H9 (cell line): ENCODE data around the gene TUBB6. TPM values are rescaled to one million over a fixed set of nuclear protein-coding genes. Genes with fewer than 3 reads are reported as not detected.

ENCODE experiments used
- DNase-seq: peaks from one replicate; pipeline ENCODE4 v3.0.0-alpha.2; 2017
- H2AFZ ChIP-seq: one replicate; pipeline ENCODE4 v1.6.1; 2013; ENCODE audit warnings: mild to moderate bottlenecking, low read length, control low read depth, moderate library complexity
- H2AK5ac ChIP-seq: 2 replicates; pipeline ENCODE4 v1.6.1; 2013; ENCODE audit warnings: low read length, control low read depth, mixed read lengths; ENCODE audit not compliant: insufficient read length
- H2BK120ac ChIP-seq: one replicate; pipeline ENCODE4 v1.6.1; 2013; ENCODE audit warnings: low read depth, mild to moderate bottlenecking, low read length, control low read depth, inconsistent platforms; ENCODE audit not compliant: poor library complexity, severe bottlenecking
- H2BK12ac ChIP-seq: 2 replicates; pipeline ENCODE4 v1.6.1; 2013; ENCODE audit warnings: low read length, control low read depth, mixed read lengths, low read depth; ENCODE audit not compliant: insufficient read length
- H2BK15ac ChIP-seq: 2 replicates; pipeline ENCODE4 v1.6.1; 2013; ENCODE audit warnings: low read depth, low read length, control low read depth
- H2BK20ac ChIP-seq: one replicate; pipeline ENCODE4 v1.6.1; 2013; ENCODE audit warnings: low read depth, mild to moderate bottlenecking, low read length, control low read depth, inconsistent platforms; ENCODE audit not compliant: poor library complexity, severe bottlenecking
- H2BK5ac ChIP-seq: 2 replicates; pipeline ENCODE4 v1.6.1; 2013; ENCODE audit warnings: low read length, control low read depth, mixed read lengths; ENCODE audit not compliant: insufficient read length
- H3K14ac ChIP-seq: 2 replicates; pipeline ENCODE4 v1.6.1; 2013; ENCODE audit warnings: low read length, control low read depth; ENCODE audit not compliant: insufficient read depth
- H3K18ac ChIP-seq: 2 replicates; pipeline ENCODE4 v1.6.1; 2013; ENCODE audit warnings: low read depth, mild to moderate bottlenecking, mixed read lengths, low read length, control low read depth; ENCODE audit not compliant: insufficient read length
- H3K23ac ChIP-seq: 2 replicates; pipeline ENCODE4 v1.6.1; 2013; ENCODE audit warnings: low read length, control low read depth, mixed read lengths, low read depth; ENCODE audit not compliant: insufficient read length
- H3K23me2 ChIP-seq: 2 replicates; pipeline ENCODE4 v1.6.1; 2013; ENCODE audit warnings: low read depth, mild to moderate bottlenecking, mixed read lengths, low read length, control low read depth; ENCODE audit not compliant: insufficient read length, poor library complexity, severe bottlenecking
- H3K27ac ChIP-seq: 2 replicates; pipeline ENCODE4 v1.5.1; 2013; ENCODE audit warnings: low read length, control low read depth, mixed read lengths, low read depth; ENCODE audit not compliant: insufficient read length
- H3K27me3 ChIP-seq: 2 replicates; pipeline ENCODE4 v1.6.1; 2013; ENCODE audit warnings: low read length, control low read depth, inconsistent platforms; ENCODE audit not compliant: insufficient read depth
- H3K4ac ChIP-seq: 2 replicates; pipeline ENCODE4 v1.6.1; 2013; ENCODE audit warnings: low read depth, mild to moderate bottlenecking, control low read depth, inconsistent platforms, low read length, moderate library complexity
- H3K4me1 ChIP-seq: 2 replicates; pipeline ENCODE4 v1.6.1; 2013; ENCODE audit warnings: low read length, control low read depth, inconsistent platforms; ENCODE audit not compliant: insufficient read depth
- H3K4me2 ChIP-seq: 2 replicates; pipeline ENCODE4 v1.6.1; 2013; ENCODE audit warnings: low read length, control low read depth, mixed read lengths; ENCODE audit not compliant: insufficient read length, insufficient read depth
- H3K56ac ChIP-seq: 2 replicates; pipeline ENCODE4 v1.6.1; 2013; ENCODE audit warnings: low read depth, mild to moderate bottlenecking, mixed read lengths, low read length, control low read depth; ENCODE audit not compliant: insufficient read length
- H3K79me1 ChIP-seq: 2 replicates; pipeline ENCODE4 v1.6.1; 2013; ENCODE audit warnings: low read depth, mild to moderate bottlenecking, moderate library complexity, low read length, control low read depth, inconsistent platforms; ENCODE audit not compliant: insufficient read depth, poor library complexity, severe bottlenecking
- H3K79me2 ChIP-seq: 2 replicates; pipeline ENCODE4 v1.6.1; 2013; ENCODE audit warnings: low read length, control low read depth, inconsistent platforms; ENCODE audit not compliant: insufficient read depth
- H3K9ac ChIP-seq: 2 replicates; pipeline ENCODE4 v1.6.1; 2013; ENCODE audit warnings: low read length, control low read depth, mixed read lengths; ENCODE audit not compliant: insufficient read length; ENCODE audit errors: extremely low read depth
- H3K9me3 ChIP-seq: one replicate; pipeline ENCODE4 v1.6.1; 2013; ENCODE audit warnings: low read depth, low read length, inconsistent platforms; ENCODE audit not compliant: control insufficient read depth
- H3T11ph ChIP-seq: one replicate; pipeline ENCODE4 v1.6.1; 2013; ENCODE audit warnings: mild to moderate bottlenecking, low read length, control low read depth, inconsistent platforms
- H4K20me1 ChIP-seq: one replicate; pipeline ENCODE4 v1.6.1; 2013; ENCODE audit not compliant: control insufficient read depth, insufficient read length, insufficient read depth
- H4K5ac ChIP-seq: 2 replicates; pipeline ENCODE4 v1.6.1; 2013; ENCODE audit warnings: low read depth, mild to moderate bottlenecking, mixed read lengths, low read length, control low read depth; ENCODE audit not compliant: insufficient read length
- H4K8ac ChIP-seq: replicated peaks from 2 replicates; pipeline ENCODE4 v1.6.1; 2013; ENCODE audit warnings: low read length, control low read depth, mixed read lengths, low read depth; ENCODE audit not compliant: insufficient read length
- H4K91ac ChIP-seq: 2 replicates; pipeline ENCODE4 v1.6.1; 2013; ENCODE audit warnings: low read depth, mild to moderate bottlenecking, moderate library complexity, mixed read lengths, low read length, control low read depth; ENCODE audit not compliant: insufficient read length
- H3K27ac Mint-ChIP-seq, 3 experiments: 2 replicates in 2 of 3; 3 replicates in 1 of 3; pipeline ENCODE4 v1.8.0; 2020 to 2021; ENCODE audit warnings: mixed read lengths in 3 of 3, mild to moderate bottlenecking in 1 of 3, moderate library complexity in 1 of 3
- H3K27me3 Mint-ChIP-seq: 2 replicates; pipeline ENCODE4 v1.8.0; 2021; ENCODE audit warnings: low read depth, mild to moderate bottlenecking, moderate library complexity, mixed read lengths
- H3K36me3 Mint-ChIP-seq, 3 experiments: 2 replicates in 2 of 3; 3 replicates in 1 of 3; pipeline ENCODE4 v1.8.0; 2020 to 2021; ENCODE audit warnings: low read depth in 3 of 3, mixed read lengths in 3 of 3; ENCODE audit not compliant: insufficient read depth in 1 of 3
- H3K4me1 Mint-ChIP-seq, 2 experiments: 2 replicates each; pipeline ENCODE4 v1.8.0; 2020; ENCODE audit warnings: mixed read lengths in 2 of 2
- H3K4me3 Mint-ChIP-seq, 2 experiments: 2 replicates in 1 of 2; 3 replicates in 1 of 2; pipeline ENCODE4 v1.8.0; 2020 to 2021; ENCODE audit warnings: mild to moderate bottlenecking in 2 of 2, mixed read lengths in 2 of 2, moderate library complexity in 1 of 2
- H3K9me3 Mint-ChIP-seq, 2 experiments: 2 replicates in 1 of 2; 3 replicates in 1 of 2; pipeline ENCODE4 v1.8.0; 2020; ENCODE audit warnings: mild to moderate bottlenecking in 2 of 2, mixed read lengths in 2 of 2, moderate library complexity in 1 of 2
- CTCF ChIP-seq: fragments of 200-600 bp; sonication (generic); conservative IDR thresholded peaks from 3 replicates; pipeline ENCODE4 v1.8.0; 2021; ENCODE audit warnings: antibody characterized with exemption, mild to moderate bottlenecking
- WGBS: extraction: QIAGEN DNeasy Blood & Tissue Kit; methylation state at CpG from one replicate; pipeline ENCODE4 v1.1.7; 2013; ENCODE audit warnings: missing lambda C conversion rate, low lambda C conversion rate, mixed read lengths; ENCODE audit not compliant: insufficient read length; ENCODE audit errors: extremely low coverage; 5-methylcytosine and 5-hydroxymethylcytosine counted together
- total RNA-seq: library from RNA; stranded (reverse); gene quantifications from 2 replicates; pipeline ENCODE4 v1.2.1, GENCODE V29; 2021

TUBB6 gene
- total RNA-seq, 1 experiment from 2014 or later: 134 TPM

- H3K9me3 Mint-ChIP-seq: no peaks in the 10 kb centered on the region
- H4K91ac ChIP-seq: no peak overlapping the region
- no peak overlapping the region for H2AK5ac ChIP-seq
- peak overlapping the region in 2 of 3 experiments; percentile 66 to 95; a peak in 3 of 7 replicates for H3K27ac Mint-ChIP-seq
- no peak overlapping the region for H3K9ac ChIP-seq
- H3K27me3 ChIP-seq: no peaks in the 10 kb centered on the region; the same call in 1 of the 2 replicates
- H2BK15ac ChIP-seq: no peak overlapping the region
- H3K4ac ChIP-seq: no peak overlapping the region; the same call in 1 of the 2 replicates
- TF ChIP-seq CTCF: no peak
- peak overlapping the region; percentile 79; the same call in 1 of the 2 replicates for H3K14ac ChIP-seq
- no peaks in the 10 kb centered on the region; a peak in 1 of 7 replicates for H3K36me3 Mint-ChIP-seq
- no peak overlapping the region for H2BK120ac ChIP-seq
- H4K8ac ChIP-seq: no peak overlapping the region
- H3T11ph ChIP-seq: no peak overlapping the region
- H2AFZ ChIP-seq: no peak overlapping the region
- H3K23ac ChIP-seq: no peak overlapping the region
- no peaks in the 10 kb centered on the region for H4K20me1 ChIP-seq
- peaks cover 2% of the 10 kb centered on the region for H3K23me2 ChIP-seq
- no peak overlapping the region for H2BK20ac ChIP-seq
- H2BK12ac ChIP-seq: no peak overlapping the region
- H3K4me1 Mint-ChIP-seq: peaks cover 19 to 27% of the 10 kb centered on the region in 2 experiments
- H3K9me3 ChIP-seq: no peaks in the 10 kb centered on the region
- no peak overlapping the region for H3K4me2 ChIP-seq
- no peak overlapping the region for H4K5ac ChIP-seq
- H3K27ac ChIP-seq: no peak overlapping the region
- no peak overlapping the region for H2BK5ac ChIP-seq
- H3K4me3 Mint-ChIP-seq: no peak overlapping the region; a peak in 2 of 5 replicates
- H3K18ac ChIP-seq: peak overlapping the region; percentile 74
- peaks cover 20% of the 10 kb centered on the region for H3K27me3 Mint-ChIP-seq
- no peak for DNase-seq
- no peaks in the 10 kb centered on the region for H3K79me2 ChIP-seq
- no peak overlapping the region for H3K56ac ChIP-seq
- no peaks in the 10 kb centered on the region for H3K4me1 ChIP-seq
- H3K79me1 ChIP-seq: no peaks in the 10 kb centered on the region
- no CpG with 5 or more reads among the region's 16 CpGs for WGBS
Measured at GRCh38 chr18:12279781-12280531, 28.1 kb upstream of the TUBB6 start.
